Left colon (tissue), 2 donors: ENCODE data around the gene FASTK. TPM values are rescaled to one million over a fixed set of nuclear protein-coding genes. Genes with fewer than 3 reads are reported as not detected.
A peak's percentile ranks its signal among the peaks of the same experiment; 100 is the strongest.
"Not testable (repeated sequence)": the region's sequence is repeated elsewhere in the genome, so short reads cannot be mapped to it uniquely, and the experiment has no call there.

Experiments
- ATAC-seq: fragments of 200-7000 bp; cut with Tn5 transposase; one replicate; pipeline ENCODE4 v1.9.1; 2020; ENCODE audit warnings: mild to moderate bottlenecking, moderate library complexity
- DNase-seq, 2 donors: peaks; one replicate each; pipeline ENCODE4 v3.0.0-alpha.2; 2020
- intact Hi-C, 2 donors: fragments of 100-400 bp; cut with DNase I in 1 of 2; cut with micrococcal nuclease in 1 of 2; formaldehyde crosslinking; loops; one replicate each; pipeline versions ENCODE4 v1.11.2 to v1.14.0; 2022; cut with DNase I, micrococcal nuclease
- total RNA-seq, 2 donors: library from RNA; stranded (reverse); fragmentation: NEBNext Ultra II Directional; extraction: Animal tissue kit (Norgen Biotek cat#: 25700); gene quantifications; one replicate each; pipeline ENCODE4 v1.2.1, GENCODE V29; 2021
- donor health status: DM: no; HTN: no; CAD: no.
- donor health status: DM: yes; HTN: yes; CAD: no.

The FASTK gene
- total RNA-seq, 2 donors from 2014 or later, result 82.0 to 108 TPM

- intact Hi-C loops, DNase-seq, ATAC-seq: not testable (repeated sequence)
Observed at GRCh38 chr7:151043449-151043848, 37.2 kb downstream of the FASTK start.

GRCh38 chr7:151040616-151041375 is 39.8 kb downstream of the FASTK start:
- ATAC-seq, result no peak
- no peak for DNase-seq
- intact Hi-C loops, result no loop called here

- peak; percentile 6 for ATAC-seq
- intact Hi-C loops, result no loop called here
Observed at GRCh38 chr7:151039850-151040548, 40.6 kb downstream of the FASTK start.

DNA sequence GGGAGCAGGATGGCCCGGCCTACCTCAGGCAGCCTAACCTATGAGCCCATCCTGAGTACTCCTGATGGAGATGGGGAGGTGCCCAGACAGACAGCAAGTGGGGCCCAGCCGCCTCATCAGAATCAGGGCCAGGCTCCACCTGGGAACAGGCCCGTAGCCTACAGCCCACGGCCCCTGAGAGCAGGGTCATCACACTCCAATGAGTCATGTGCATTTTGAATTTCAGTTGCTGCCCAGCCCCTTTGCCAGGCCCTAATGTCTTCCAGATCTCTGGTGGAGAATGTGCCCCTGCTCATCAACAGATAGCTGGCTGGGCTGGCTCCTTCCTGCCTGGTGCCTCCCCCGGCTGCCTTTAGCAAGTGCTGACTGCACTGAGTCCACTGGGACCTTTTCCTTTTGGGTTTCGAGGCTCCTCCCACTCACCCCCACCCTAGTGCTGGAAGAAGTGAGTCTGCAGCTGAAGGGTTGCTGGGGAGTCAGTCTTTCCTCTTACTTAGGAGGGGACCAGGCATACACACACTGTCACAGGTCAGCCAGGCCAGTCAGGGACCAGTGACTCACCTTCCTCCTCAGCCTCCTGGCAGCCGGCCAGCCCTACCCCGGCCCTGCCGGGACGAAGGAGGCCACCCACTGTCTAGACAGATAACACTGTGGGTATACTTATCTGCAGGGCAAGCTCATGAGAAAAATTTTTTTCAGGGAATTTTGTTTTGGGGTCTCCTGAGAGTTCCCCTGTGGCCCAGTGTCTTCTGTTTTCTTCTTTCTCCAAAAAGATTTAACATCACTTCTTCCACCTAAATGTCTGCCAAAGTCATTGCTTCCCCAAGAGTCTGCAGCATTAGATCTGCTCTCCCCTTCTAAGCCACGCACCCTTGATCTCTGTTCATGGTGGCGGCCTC is 41.4 kb downstream of the FASTK start:
- DNase-seq, result peak; percentile 55 to 63
- peak; percentile 76 for ATAC-seq
- intact Hi-C loops, result no loop called here

More at GRCh38 chr7:151039850-151040548, 40.6 kb downstream of the FASTK start:
- DNase-seq, result no peak

DNA sequence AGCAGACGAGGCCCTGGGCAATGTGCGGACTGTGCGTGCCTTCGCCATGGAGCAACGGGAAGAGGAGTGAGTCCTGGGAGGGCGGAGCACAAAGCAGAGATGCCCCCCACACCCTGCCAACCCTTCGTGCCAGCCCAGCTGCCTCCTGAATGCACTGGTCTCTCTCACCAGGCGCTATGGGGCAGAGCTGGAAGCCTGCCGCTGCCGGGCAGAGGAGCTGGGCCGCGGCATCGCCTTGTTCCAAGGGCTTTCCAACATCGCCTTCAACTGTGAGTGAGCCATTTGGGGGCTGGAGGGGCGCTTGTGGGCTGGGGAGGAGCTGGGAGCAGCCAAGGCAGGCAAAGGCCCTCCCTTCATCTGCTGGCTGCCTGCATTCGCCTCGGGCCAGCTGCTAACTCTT is 44.7 kb downstream of the FASTK start:
- intact Hi-C loops, result no loop called here
- DNase-seq (no peak), ATAC-seq (no peak)

DNA sequence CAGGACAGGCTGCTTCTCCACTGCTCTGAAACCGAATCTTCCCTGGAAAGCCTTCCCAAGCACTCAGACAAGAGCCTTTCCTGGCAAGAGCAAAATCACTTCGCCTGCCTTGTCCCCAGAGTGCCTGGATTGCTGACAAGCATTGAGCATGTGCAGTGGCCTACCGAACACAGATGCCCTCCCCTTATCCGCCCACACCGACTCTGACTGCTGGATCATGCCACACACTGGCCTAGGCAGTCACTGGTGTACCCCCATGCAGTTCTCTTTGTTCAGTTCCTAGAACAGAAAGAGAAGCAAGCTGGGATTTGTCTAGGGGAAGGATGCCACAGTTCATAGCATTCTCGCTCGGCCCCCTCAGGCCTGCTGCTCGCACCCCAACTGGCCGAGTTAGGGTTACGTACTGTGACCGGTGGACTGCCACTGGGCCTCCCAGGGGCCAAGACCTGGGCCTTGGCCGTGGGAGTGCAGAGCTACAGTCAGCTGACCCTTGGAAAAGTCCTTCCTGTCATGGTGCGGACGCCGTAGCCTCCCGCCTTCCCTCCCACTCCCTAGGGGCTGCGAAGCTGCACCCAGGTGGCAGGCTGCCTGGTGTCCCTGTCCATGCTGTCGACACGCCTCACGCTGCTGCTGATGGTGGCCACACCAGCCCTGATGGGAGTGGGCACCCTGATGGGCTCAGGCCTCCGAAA is 45.4 kb downstream of the FASTK start:
- DNase-seq, result no peak
- intact Hi-C loops, result no loop called here
- no peak for ATAC-seq

DNA sequence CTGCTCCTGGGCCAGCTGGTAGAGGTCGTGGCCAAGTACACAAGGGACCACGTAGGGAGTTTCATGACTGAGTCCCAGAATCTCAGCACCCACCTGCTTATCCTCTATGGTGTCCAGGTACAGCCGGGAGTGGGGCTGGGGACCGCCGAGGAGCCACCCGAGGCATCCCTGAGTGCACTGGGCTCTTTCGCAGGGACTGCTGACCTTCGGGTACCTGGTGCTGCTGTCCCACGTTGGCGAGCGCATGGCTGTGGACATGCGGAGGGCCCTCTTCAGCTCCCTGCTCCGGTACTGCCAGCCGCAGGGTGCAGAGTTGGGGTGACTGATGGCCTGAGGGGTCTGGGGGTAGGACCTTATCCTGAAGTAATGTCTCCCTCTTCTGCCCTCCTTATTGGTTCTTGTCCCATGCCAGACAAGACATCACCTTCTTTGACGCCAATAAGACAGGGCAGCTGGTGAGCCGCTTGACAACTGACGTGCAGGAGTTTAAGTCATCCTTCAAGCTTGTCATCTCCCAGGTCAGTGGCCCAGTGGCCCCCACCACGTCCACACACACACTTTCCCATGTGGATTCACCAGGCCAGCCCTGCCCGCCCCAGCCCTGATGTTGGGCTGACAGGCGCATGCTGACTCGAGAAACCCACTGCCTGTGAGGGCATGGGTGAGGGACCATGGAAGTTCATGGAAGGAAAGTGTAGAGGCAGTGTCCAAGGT is 46.1 kb downstream of the FASTK start:
- intact Hi-C loops, result no loop called here
- DNase-seq (no peak), ATAC-seq (no peak)

- DNase-seq (no peak), ATAC-seq (no peak)
- intact Hi-C loops, result no loop called here
Observed at GRCh38 chr7:151033864-151034249, 46.8 kb downstream of the FASTK start.

DNA sequence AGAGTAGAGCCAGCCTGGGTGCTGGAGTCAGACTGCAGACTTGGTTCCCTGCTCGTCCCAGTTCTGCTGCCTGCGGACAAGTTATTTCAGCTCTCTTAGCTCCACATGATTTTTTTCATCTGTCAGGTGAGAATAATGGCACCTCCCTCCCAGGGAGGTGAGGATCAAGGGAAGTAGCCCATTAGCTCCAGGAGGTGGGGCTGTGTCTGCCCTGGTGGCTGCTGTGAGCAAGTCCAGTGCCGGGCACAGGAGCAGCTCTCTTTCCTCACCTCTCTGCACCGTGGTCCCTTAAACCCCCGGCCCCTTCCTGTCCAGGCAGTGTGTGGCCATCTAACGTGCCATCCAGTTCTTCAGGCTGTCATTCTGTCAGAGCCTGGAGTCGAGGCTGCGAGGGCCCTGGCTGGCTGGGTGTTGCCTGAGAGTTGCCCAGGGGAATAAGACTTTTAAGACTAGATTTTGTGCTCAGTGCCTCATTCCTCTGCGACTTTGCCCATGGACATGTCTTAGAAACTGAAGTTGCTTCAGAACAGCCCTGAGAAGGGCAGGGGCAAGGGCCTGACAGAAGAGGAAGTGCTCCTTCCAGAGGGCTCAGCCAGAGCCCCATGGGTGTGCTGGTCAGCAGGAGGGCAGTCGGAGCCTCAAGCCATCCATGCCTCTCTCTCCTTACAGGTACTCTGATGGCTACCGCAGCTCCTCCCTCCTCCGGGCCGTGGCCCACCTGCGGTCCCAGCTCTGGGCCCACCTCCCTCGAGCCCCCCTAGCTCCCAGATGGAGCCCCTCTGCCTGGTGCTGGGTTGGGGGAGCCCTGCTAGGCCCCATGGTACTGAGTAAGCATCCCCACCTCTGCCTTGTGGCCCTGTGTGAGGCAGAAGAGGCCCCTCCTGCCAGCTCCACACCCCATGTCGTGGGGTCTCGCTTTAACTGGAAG is 47.4 kb downstream of the FASTK start:
- intact Hi-C loops, result no loop called here
- ATAC-seq (no peak), DNase-seq (no peak)

- intact Hi-C loops, result no loop called here
- no peak for ATAC-seq
- no peak for DNase-seq
Observed at GRCh38 chr7:151031011-151031410, 49.6 kb downstream of the FASTK start.

DNA sequence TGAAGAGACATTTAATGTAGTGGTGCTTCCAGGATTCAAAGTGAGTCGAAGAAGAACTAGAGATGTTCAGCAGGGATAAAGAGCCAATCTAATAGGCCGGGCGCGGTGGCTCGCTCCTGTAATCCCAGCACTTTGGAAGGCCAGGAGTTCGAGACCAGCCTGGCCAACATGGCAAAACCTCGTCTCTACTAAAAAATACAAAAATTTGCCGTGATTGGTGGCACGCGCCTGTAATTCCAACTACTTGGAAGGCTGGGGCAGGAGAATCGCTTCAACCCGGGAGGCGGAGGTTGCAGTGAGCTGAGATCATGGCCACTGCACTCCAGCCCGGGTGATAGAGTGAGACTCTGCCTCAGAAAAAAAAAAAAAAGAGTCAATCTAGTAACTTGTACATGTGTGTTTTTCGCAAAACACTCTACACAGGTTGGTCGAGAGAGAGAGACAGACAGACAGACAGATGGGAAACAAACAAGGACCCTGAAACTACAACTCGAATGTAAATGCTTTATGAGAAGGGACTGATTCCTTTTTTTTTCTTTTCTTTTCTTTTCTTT is 51.6 kb downstream of the FASTK start:
- intact Hi-C loops, result no loop called here
- ATAC-seq (no peak), DNase-seq (no peak)

GRCh38 chr7:151028131-151028947 is 52.3 kb downstream of the FASTK start, which contains the start of gene ABCB8:
Gene ABCB8 (plus strand): TSS chr7:151028450. CDS start chr7:151028516, 66 bp downstream.
- ATAC-seq (peak; percentile 93), DNase-seq (peak; percentile 97 to 99)
- intact Hi-C loops, result no loop called here

DNA sequence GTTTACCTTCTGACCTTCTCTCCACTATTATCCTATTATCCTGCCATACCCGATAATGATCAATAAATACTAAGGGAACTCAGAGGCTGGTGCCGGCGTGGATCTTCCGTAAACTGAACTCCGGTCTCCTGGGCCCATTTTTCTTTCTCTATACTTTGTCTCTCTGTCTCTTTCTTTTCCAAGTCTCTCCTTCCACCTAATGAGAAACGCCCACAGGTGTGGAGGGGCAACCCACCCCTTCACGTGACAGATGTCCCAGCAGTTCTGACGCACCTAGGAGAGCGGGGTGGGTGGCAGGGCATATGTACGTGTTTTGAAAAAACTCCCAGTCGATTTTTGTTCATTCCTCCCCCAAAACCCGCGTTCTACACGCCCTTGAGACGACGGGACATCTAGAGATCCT is 52.9 kb downstream of the FASTK start:
- ATAC-seq, DNase-seq, intact Hi-C loops: not testable (repeated sequence)

DNA sequence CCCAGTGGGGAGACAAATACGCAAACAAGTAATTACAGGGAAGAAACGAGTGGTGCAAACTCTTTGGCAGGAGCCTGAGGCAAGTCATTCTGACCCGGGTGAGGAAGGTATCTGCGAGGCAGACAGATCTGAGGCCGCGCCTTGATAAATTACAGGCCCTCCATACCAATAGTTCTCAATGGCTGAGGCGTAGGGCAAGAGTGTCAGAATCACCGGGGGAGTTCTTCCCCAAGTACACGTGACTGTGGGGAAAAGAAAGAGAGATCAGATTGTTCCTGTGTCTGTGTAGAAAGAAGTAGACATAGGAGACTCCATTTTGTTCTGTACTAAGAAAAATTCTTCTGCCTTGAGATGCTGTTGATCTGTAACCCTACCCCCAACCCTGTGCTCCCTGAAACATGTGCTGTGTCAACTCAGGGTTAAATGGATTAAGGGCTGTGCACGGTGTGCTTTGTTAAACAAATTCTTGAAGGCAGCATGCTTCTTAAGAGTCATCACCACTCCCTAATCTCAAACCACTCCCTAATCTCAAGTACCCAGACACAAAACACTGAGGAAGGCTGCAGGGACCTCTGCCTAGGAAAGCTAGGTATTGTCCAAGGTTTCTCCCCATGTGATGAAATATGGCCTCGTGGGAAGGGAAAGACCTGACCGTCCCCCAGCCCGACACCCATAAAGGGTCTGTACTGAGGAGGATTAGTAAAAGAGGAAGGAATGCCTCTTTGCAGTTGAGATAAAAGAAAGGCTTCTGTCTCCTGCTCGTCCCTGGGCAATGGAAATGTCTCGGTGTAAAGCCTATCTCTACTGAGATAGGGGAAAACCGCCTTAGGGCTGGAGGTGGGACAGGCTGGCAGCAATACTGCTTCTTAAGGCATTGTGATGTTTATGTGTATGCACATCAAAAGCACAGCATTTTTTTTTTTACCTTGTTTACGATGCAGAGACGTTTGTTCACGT is 53.6 kb downstream of the FASTK start:
- intact Hi-C loops, ATAC-seq, DNase-seq: not testable (repeated sequence)
